ENCODE results near the gene ACP5. TPM values are rescaled to one million over a fixed set of nuclear protein-coding genes. Genes with fewer than 3 reads are reported as not detected.
A peak's percentile ranks its signal among the peaks of the same experiment; 100 is the strongest.

ACP5 gene
- total RNA-seq, 1 experiment from 2014 or later: 24.0 TPM

DNA sequence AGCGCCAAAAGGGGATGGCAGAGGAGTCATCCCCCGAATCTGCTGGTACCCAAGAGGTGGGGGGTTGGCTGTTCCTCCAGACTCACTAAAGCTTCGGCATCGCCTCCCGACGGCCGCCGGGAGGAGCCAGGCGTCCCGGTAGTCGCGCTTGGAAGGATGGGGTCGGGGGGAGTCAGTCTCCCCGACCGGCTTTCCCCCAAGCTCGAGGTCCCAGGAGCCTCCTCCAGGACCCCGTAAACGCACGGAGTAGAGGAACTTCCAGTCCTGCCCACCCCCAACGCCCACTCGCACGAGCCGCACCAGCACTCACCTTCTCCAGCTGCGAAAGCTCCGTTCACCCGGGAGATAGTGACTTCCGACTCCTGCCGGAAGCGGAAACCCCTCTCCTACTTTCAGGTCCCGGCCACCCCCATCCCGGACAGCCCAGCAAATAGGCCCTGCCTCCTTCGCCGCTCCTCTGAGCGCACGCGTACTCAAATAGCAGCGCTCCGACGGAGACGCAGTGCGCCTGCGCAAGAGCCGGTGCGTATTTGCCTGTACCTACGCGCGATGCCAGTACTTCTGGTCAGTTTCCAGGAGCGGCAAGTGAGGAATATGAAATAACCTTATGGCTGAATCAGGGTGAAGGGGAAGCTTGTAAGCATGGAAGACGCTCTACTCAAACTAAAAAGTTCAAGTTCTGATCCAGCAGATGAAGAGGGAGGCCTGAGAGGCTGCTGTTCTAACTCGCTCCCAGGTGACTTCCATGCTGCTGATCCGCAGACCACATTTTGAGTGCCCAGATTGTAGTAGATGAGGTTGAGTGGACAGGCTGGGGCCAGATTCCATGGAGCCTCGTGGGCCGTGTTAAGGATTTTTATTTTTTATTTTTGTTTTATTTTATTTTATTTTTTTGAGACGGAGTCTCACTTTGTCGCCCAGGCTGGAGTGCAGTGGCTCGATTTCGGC, 18.3 kb downstream of the ACP5 start, which contains the start of gene ELOF1:
Gene ELOF1 (minus strand): TSS at position 350 of the 948 bp plus-strand sequence. CDS start 4,883 bp downstream, outside the sequence.
- peaks cover 4% of the 10 kb centered on the region; the same call in 1 of the 2 replicates for H3K36me3 ChIP-seq (ENCODE audit: insufficient read depth, low read length)
- peaks cover 19% of the 10 kb centered on the region for H4K20me1 ChIP-seq (ENCODE audit: insufficient read depth, low read depth, low read length)
- H3K4me2 ChIP-seq (ENCODE audit: low read depth, low read length, poor library complexity, severe bottlenecking): peak within 1 kb of the TSS; percentile 99
- no peaks in the 10 kb centered on the region for H3K9me2 ChIP-seq (replicated peaks; ENCODE audit: insufficient read depth, low read length)
- H3K9ac ChIP-seq (ENCODE audit: low read length): peak within 1 kb of the TSS; percentile 91
- H3K9me3 ChIP-seq (ENCODE audit: low read length): no peaks in the 10 kb centered on the region
- H3K27ac ChIP-seq (ENCODE audit: low read length): peak within 1 kb of the TSS; percentile 78
- DNase-seq: peak; percentile 100
- peak within 1 kb of the TSS; percentile 94 for H3K4me3 ChIP-seq (ENCODE audit: low read length)
- peaks cover 26% of the 10 kb centered on the region for H3K4me1 ChIP-seq (ENCODE audit: low read length)
- peak within 1 kb of the TSS; percentile 69; the same call in 1 of the 2 replicates for H2AFZ ChIP-seq (ENCODE audit: low read length)
- no peaks in the 10 kb centered on the region for H3K27me3 ChIP-seq (ENCODE audit: low read length)
- peaks cover 53% of the 10 kb centered on the region for H3K79me2 ChIP-seq (ENCODE audit: low read length)

GRCh38 chr19:11556634-11557420, 20.6 kb downstream of the ACP5 start:
- Histone ChIP-seq H3K9ac (ENCODE audit: low read length) (peak overlapping the region; percentile 32), H3K4me1 (ENCODE audit: low read length) (peaks cover 21% of the 10 kb centered on the region), H3K27ac (ENCODE audit: low read length) (no peak overlapping the region), H4K20me1 (ENCODE audit: insufficient read depth, low read depth, low read length) (peaks cover 24% of the 10 kb centered on the region), H2AFZ (ENCODE audit: low read length) (no peak overlapping the region), H3K9me2 (replicated peaks; ENCODE audit: insufficient read depth, low read length) (no peaks in the 10 kb centered on the region), H3K36me3 (ENCODE audit: insufficient read depth, low read length) (peaks cover 7% of the 10 kb centered on the region; the same call in 1 of the 2 replicates), H3K4me3 (ENCODE audit: low read length) (no peak overlapping the region), H3K27me3 (ENCODE audit: low read length) (no peaks in the 10 kb centered on the region), H3K79me2 (ENCODE audit: low read length) (peaks cover 53% of the 10 kb centered on the region), H3K9me3 (ENCODE audit: low read length) (no peaks in the 10 kb centered on the region), H3K4me2 (ENCODE audit: low read depth, low read length, poor library complexity, severe bottlenecking) (peak overlapping the region; percentile 13)
- no peak for DNase-seq

DNA sequence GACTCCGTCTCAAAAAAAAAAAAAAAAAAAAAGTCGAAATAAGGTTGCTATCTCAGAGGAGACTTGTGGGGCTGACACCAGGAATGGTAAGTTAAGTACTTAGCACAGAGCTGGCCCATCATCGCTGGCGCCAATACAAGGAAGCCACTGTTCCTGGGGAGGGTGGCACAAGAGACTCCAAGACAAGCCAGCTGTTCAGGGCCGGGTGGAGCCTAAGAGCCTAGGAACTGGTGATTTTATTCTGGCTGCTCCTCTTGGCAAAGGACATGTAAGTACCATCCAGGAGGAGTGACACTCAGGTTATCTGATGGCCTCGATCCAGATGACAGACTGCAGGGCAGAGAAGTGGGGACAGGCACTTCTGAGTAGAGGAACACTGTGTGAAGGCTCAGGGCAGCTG, 22.2 kb downstream of the ACP5 start:
- Histone ChIP-seq H3K79me2 (ENCODE audit: low read length) (peaks cover 48% of the 10 kb centered on the region), H3K27me3 (ENCODE audit: low read length) (no peaks in the 10 kb centered on the region), H3K9me2 (replicated peaks; ENCODE audit: insufficient read depth, low read length) (no peaks in the 10 kb centered on the region), H3K4me3 (ENCODE audit: low read length) (no peak overlapping the region), H3K4me1 (ENCODE audit: low read length) (peaks cover 14% of the 10 kb centered on the region), H3K9me3 (ENCODE audit: low read length) (no peaks in the 10 kb centered on the region), H3K27ac (ENCODE audit: low read length) (no peak overlapping the region), H3K4me2 (ENCODE audit: low read depth, low read length, poor library complexity, severe bottlenecking) (no peak overlapping the region), H4K20me1 (ENCODE audit: insufficient read depth, low read depth, low read length) (peaks cover 24% of the 10 kb centered on the region), H3K36me3 (ENCODE audit: insufficient read depth, low read length) (peaks cover 7% of the 10 kb centered on the region; the same call in 1 of the 2 replicates), H2AFZ (ENCODE audit: low read length) (no peak overlapping the region), H3K9ac (ENCODE audit: low read length) (no peak overlapping the region)
- no peak for DNase-seq

DNA sequence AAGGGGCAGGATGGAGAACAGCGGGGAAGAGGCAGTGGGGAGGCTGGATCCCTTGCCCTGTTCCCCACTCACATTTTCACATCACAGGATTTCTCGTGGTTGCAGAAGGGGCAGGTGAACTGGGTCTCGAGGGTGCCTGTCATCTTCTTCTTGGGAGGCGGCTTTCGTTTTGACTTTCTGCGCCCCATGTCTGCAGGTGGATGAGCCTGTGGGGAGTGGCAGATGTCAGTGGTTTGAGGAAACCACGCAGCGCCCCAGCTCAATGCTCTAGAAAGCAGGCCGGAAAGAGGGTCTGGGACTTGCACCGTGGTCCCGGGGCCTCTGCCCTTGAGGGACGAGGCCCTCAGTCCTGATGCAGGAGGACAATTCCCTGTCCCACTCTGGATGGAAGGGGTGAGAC, 23.3 kb downstream of the ACP5 start:
- H2AFZ ChIP-seq (ENCODE audit: low read length): no peak overlapping the region
- no peak overlapping the region for H3K4me2 ChIP-seq (ENCODE audit: low read depth, low read length, poor library complexity, severe bottlenecking)
- H3K4me1 ChIP-seq (ENCODE audit: low read length): peaks cover 12% of the 10 kb centered on the region
- H3K36me3 ChIP-seq (ENCODE audit: insufficient read depth, low read length): peaks cover 7% of the 10 kb centered on the region; the same call in 1 of the 2 replicates
- no peaks in the 10 kb centered on the region for H3K9me2 ChIP-seq (replicated peaks; ENCODE audit: insufficient read depth, low read length)
- H3K9me3 ChIP-seq (ENCODE audit: low read length): no peaks in the 10 kb centered on the region
- H3K27ac ChIP-seq (ENCODE audit: low read length): no peak overlapping the region
- no peak overlapping the region for H3K4me3 ChIP-seq (ENCODE audit: low read length)
- peaks cover 38% of the 10 kb centered on the region for H3K79me2 ChIP-seq (ENCODE audit: low read length)
- H3K9ac ChIP-seq (ENCODE audit: low read length): no peak overlapping the region
- DNase-seq: no peak
- no peaks in the 10 kb centered on the region for H3K27me3 ChIP-seq (ENCODE audit: low read length)
- H4K20me1 ChIP-seq (ENCODE audit: insufficient read depth, low read depth, low read length): peaks cover 24% of the 10 kb centered on the region

GRCh38 chr19:11552666-11553372, 24.6 kb downstream of the ACP5 start:
- no peak overlapping the region for H3K27ac ChIP-seq (ENCODE audit: low read length)

GRCh38 chr19:11551603-11552235, 25.7 kb downstream of the ACP5 start:
- Histone ChIP-seq H3K9ac (ENCODE audit: low read length) (no peak overlapping the region), H3K79me2 (ENCODE audit: low read length) (peaks cover 16% of the 10 kb centered on the region), H3K36me3 (ENCODE audit: insufficient read depth, low read length) (peaks cover 7% of the 10 kb centered on the region; the same call in 1 of the 2 replicates), H3K27ac (ENCODE audit: low read length) (no peak overlapping the region), H2AFZ (ENCODE audit: low read length) (no peak overlapping the region), H3K9me2 (replicated peaks; ENCODE audit: insufficient read depth, low read length) (no peaks in the 10 kb centered on the region), H3K27me3 (ENCODE audit: low read length) (no peaks in the 10 kb centered on the region), H4K20me1 (ENCODE audit: insufficient read depth, low read depth, low read length) (peaks cover 14% of the 10 kb centered on the region; the same call in 1 of the 2 replicates), H3K4me1 (ENCODE audit: low read length) (peaks cover under 1% of the 10 kb centered on the region), H3K4me3 (ENCODE audit: low read length) (no peak overlapping the region), H3K4me2 (ENCODE audit: low read depth, low read length, poor library complexity, severe bottlenecking) (no peak overlapping the region), H3K9me3 (ENCODE audit: low read length) (no peaks in the 10 kb centered on the region)
- peak; percentile 63 for DNase-seq

More at GRCh38 chr19:11552666-11553372, 24.6 kb downstream of the ACP5 start:
- no peaks in the 10 kb centered on the region for H3K9me3 ChIP-seq (ENCODE audit: low read length)
- no peaks in the 10 kb centered on the region for H3K9me2 ChIP-seq (replicated peaks; ENCODE audit: insufficient read depth, low read length)
- no peaks in the 10 kb centered on the region for H3K27me3 ChIP-seq (ENCODE audit: low read length)
- no peak overlapping the region for H3K4me2 ChIP-seq (ENCODE audit: low read depth, low read length, poor library complexity, severe bottlenecking)
- no peak overlapping the region for H3K4me3 ChIP-seq (ENCODE audit: low read length)
- H3K36me3 ChIP-seq (ENCODE audit: insufficient read depth, low read length): peaks cover 7% of the 10 kb centered on the region; the same call in 1 of the 2 replicates
- no peak overlapping the region for H2AFZ ChIP-seq (ENCODE audit: low read length)
- H3K9ac ChIP-seq (ENCODE audit: low read length): no peak overlapping the region
- peaks cover 8% of the 10 kb centered on the region for H3K4me1 ChIP-seq (ENCODE audit: low read length)
- peaks cover 15% of the 10 kb centered on the region for H4K20me1 ChIP-seq (ENCODE audit: insufficient read depth, low read depth, low read length)
- no peak for DNase-seq
- H3K79me2 ChIP-seq (ENCODE audit: low read length): peaks cover 26% of the 10 kb centered on the region

DNA sequence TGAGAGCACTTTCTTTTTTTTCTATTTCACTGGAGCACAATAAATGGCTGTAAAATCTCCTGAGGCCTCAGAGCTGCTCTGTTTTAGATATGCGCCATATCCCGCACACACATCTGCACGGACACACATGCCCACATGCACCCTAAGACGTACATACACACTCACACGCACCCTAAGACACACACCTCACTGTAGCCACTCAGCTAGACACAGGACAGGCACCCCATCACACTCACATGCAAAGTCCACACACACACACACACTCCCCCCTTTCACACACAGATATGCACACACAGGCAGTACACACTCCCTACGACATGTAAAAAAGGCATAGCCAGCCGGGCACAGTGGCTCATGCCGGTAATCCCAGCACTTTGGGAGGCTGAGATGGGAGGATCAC, 27.2 kb downstream of the ACP5 start:
- H3K27ac ChIP-seq (ENCODE audit: low read length): no peak overlapping the region
- peaks cover 2% of the 10 kb centered on the region for H3K79me2 ChIP-seq (ENCODE audit: low read length)
- no peaks in the 10 kb centered on the region for H3K9me2 ChIP-seq (replicated peaks; ENCODE audit: insufficient read depth, low read length)
- DNase-seq: no peak
- 0 out of 2 replicates have a peak, but pooled peaks cover 6% of the 10 kb centered on the region for H4K20me1 ChIP-seq (ENCODE audit: insufficient read depth, low read depth, low read length)
- no peaks in the 10 kb centered on the region for H3K9me3 ChIP-seq (ENCODE audit: low read length)
- H3K4me3 ChIP-seq (ENCODE audit: low read length): no peak overlapping the region
- H3K27me3 ChIP-seq (ENCODE audit: low read length): no peaks in the 10 kb centered on the region
- H3K4me1 ChIP-seq (ENCODE audit: low read length): no peaks in the 10 kb centered on the region
- no peak overlapping the region for H3K4me2 ChIP-seq (ENCODE audit: low read depth, low read length, poor library complexity, severe bottlenecking)
- no peak overlapping the region for H2AFZ ChIP-seq (ENCODE audit: low read length)
- no peak overlapping the region for H3K9ac ChIP-seq (ENCODE audit: low read length)
- H3K36me3 ChIP-seq (ENCODE audit: insufficient read depth, low read length): peaks cover 3% of the 10 kb centered on the region; the same call in 1 of the 2 replicates

Data from Karpas-422 (cell line).